HG02885 (cell line): ENCODE results near the gene GALNS.

Experiments used
- ATAC-seq: cut with Tn5 transposase; IDR thresholded peaks from one replicate; pipeline ENCODE4 v1.9.1; 2021; ENCODE audit warnings: mild to moderate bottlenecking; ENCODE audit not compliant: unreplicated experiment, poor library complexity

The GALNS gene

GRCh38 chr16:88822281-88823040 lies 34.3 kb downstream of the GALNS start:
- no peak for ATAC-seq

- ATAC-seq = no peak
These were observed 35.4 kb downstream of the GALNS start for GRCh38 chr16:88821168-88821850.

GRCh38 chr16:88820385-88821025 lies 36.2 kb downstream of the GALNS start:
- no peak for ATAC-seq

- ATAC-seq = no peak
These were observed 37.6 kb downstream of the GALNS start for GRCh38 chr16:88819126-88819525.

GRCh38 chr16:88818575-88818874 lies 38.2 kb downstream of the GALNS start:
- ATAC-seq = no peak

GRCh38 chr16:88817785-88818574 lies 38.8 kb downstream of the GALNS start:
- ATAC-seq = no peak

- ATAC-seq = no peak
These were observed 39.8 kb downstream of the GALNS start for GRCh38 chr16:88816736-88817535.

- ATAC-seq = no peak
These were observed 40.7 kb downstream of the GALNS start for GRCh38 chr16:88815901-88816589.

- no peak for ATAC-seq
These were observed 41.5 kb downstream of the GALNS start for GRCh38 chr16:88815227-88815626.

GRCh38 chr16:88814144-88814502 lies 42.6 kb downstream of the GALNS start:
- no peak for ATAC-seq

GRCh38 chr16:88813269-88814143 lies 43.2 kb downstream of the GALNS start:
- ATAC-seq = no peak

GRCh38 chr16:88812513-88813268 lies 44.1 kb downstream of the GALNS start:
- no peak for ATAC-seq

GRCh38 chr16:88811769-88812512 lies 44.8 kb downstream of the GALNS start, which contains the start of gene APRT:
APRT (minus strand) TSS chr16:88811928; CDS start chr16:88811899, 29 bp downstream.
- peak; percentile 79 for ATAC-seq

GRCh38 chr16:88810912-88811768 lies 45.6 kb downstream of the GALNS start:
- ATAC-seq = peak; percentile 41

GRCh38 chr16:88810166-88810911 lies 46.4 kb downstream of the GALNS start:
- no peak for ATAC-seq
